Stimulated activated CD4-positive, alpha-beta T cell treated with anti-CD3 and anti-CD28 coated beads, TNF-alpha, amount 100 ng/mL, for 24 hours (primary cell): ENCODE results near the gene CPHXL2.

Experiments
- DNase-seq, 3 experiments: peaks; one replicate each; pipeline ENCODE4 v3.0.0-alpha.2; 2020; ENCODE audit warnings: low read depth in 3 of 3

The CPHXL2 gene

GRCh38 chr16:75676909-75677308 lies at the start of gene CPHXL2:
Gene CPHXL2, minus strand, starts transcription at chr16:75677009. Its CDS starts 10 bp downstream, at chr16:75676999.
- no peak for DNase-seq

- DNase-seq = no peak
Measured at GRCh38 chr16:75726390-75726789, 49.6 kb upstream of the CPHXL2 start, which contains the start of gene CPHXL. Gene CPHXL, minus strand, starts transcription at chr16:75726490. Its CDS starts 48 bp downstream, at chr16:75726442.

- no peak for DNase-seq
Measured at GRCh38 chr16:75718452-75718851, 41.6 kb upstream of the CPHXL2 start.

GRCh38 chr16:75714661-75715060 lies 37.9 kb upstream of the CPHXL2 start:
- DNase-seq = no peak

- no peak for DNase-seq
Measured at GRCh38 chr16:75710344-75710743, 33.5 kb upstream of the CPHXL2 start.

GRCh38 chr16:75703306-75703705 lies 26.5 kb upstream of the CPHXL2 start:
- DNase-seq = no peak

- no peak for DNase-seq
Measured at GRCh38 chr16:75702242-75702641, 25.4 kb upstream of the CPHXL2 start.

- DNase-seq = no peak
Measured at GRCh38 chr16:75701361-75701760, 24.6 kb upstream of the CPHXL2 start, which contains the start of gene DUXB. Gene DUXB, minus strand, starts transcription at chr16:75701461. Its CDS starts 43 bp downstream, at chr16:75701418.

GRCh38 chr16:75697571-75697970 lies 20.8 kb upstream of the CPHXL2 start:
- no peak for DNase-seq

- DNase-seq = no peak
Measured at GRCh38 chr16:75695708-75696107, 18.9 kb upstream of the CPHXL2 start.

- DNase-seq = no peak
Measured at GRCh38 chr16:75687361-75687760, 10.6 kb upstream of the CPHXL2 start.

GRCh38 chr16:75682308-75682707 lies 5.5 kb upstream of the CPHXL2 start:
- no peak for DNase-seq

GRCh38 chr16:75679366-75679765 lies 2.6 kb upstream of the CPHXL2 start:
- no peak for DNase-seq

GRCh38 chr16:75667503-75667902 lies 9.3 kb downstream of the CPHXL2 start:
- DNase-seq = no peak

- no peak for DNase-seq
Measured at GRCh38 chr16:75660726-75661302, 16.0 kb downstream of the CPHXL2 start.

GRCh38 chr16:75660321-75660720 lies 16.5 kb downstream of the CPHXL2 start:
- DNase-seq = no peak

- DNase-seq = no peak
Measured at GRCh38 chr16:75658175-75658574, 18.6 kb downstream of the CPHXL2 start.

GRCh38 chr16:75653922-75654321 lies 22.9 kb downstream of the CPHXL2 start:
- no peak for DNase-seq

GRCh38 chr16:75648265-75649076 lies 28.3 kb downstream of the CPHXL2 start:
- DNase-seq = peak; percentile 65 to 84 (median 77)

- DNase-seq = peak; percentile 90 to 94 (median 93)
Measured at GRCh38 chr16:75647492-75648264, 29.1 kb downstream of the CPHXL2 start, which contains the start of the genes KARS1 and TERF2IP. Gene KARS1, minus strand, starts transcription at chr16:75647665. Its CDS starts 26 bp downstream, at chr16:75647639. Gene TERF2IP, plus strand, starts transcription at chr16:75647773. Its CDS starts 110 bp downstream, at chr16:75647883.

GRCh38 chr16:75647112-75647491 lies 29.7 kb downstream of the CPHXL2 start:
- no peak for DNase-seq
